Measurements from ENCODE around the gene SRSF6.
A peak's percentile ranks its signal among the peaks of the same experiment; 100 is the strongest.

The SRSF6 gene

GRCh38 chr20:43511879-43512278, 54.2 kb downstream of the SRSF6 start:
- TF ChIP-seq, protein P1, sequence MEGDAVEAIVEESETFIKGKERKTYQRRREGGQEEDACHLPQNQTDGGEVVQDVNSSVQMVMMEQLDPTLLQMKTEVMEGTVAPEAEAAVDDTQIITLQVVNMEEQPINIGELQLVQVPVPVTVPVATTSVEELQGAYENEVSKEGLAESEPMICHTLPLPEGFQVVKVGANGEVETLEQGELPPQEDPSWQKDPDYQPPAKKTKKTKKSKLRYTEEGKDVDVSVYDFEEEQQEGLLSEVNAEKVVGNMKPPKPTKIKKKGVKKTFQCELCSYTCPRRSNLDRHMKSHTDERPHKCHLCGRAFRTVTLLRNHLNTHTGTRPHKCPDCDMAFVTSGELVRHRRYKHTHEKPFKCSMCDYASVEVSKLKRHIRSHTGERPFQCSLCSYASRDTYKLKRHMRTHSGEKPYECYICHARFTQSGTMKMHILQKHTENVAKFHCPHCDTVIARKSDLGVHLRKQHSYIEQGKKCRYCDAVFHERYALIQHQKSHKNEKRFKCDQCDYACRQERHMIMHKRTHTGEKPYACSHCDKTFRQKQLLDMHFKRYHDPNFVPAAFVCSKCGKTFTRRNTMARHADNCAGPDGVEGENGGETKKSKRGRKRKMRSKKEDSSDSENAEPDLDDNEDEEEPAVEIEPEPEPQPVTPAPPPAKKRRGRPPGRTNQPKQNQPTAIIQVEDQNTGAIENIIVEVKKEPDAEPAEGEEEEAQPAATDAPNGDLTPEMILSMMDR (conservative IDR thresholded peaks at IDR 0.05; ENCODE audit: low read length) = no peak
- DNase-seq (ENCODE audit: low read depth) = no peak
- no peak overlapping the region for H3K4me3 ChIP-seq (ENCODE audit: low read length)

DNA sequence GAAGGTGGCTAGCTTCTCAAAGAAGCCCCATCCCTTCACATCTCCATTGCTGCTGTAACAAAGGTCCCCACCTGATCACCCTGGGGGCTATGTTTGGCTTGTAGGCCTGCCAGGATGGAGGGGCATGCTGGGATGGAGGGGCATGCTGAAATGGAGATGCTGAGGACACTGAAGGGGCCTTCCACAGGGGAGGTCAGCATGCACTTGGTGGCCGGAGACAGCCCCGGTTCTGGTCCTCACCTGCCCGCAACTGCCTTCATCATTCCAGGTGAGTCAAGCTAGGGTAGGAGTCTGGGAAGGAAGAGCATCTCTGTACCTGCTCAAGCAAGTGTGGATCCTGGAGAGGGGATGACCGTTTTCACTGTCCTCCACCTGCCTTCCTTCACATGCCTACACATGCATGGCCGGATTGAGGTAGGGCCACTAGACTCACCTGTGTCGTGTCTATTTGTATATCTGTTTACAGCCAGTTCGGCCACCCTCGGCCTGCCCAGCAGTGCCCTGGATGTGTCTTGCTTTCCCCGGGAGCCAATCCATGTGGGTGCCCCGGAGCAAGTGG, 55.8 kb downstream of the SRSF6 start:
- peak overlapping the region; percentile 69 for H3K4me3 ChIP-seq (ENCODE audit: low read length)

More for the DNA sequence above, 55.8 kb downstream of the SRSF6 start:
- no peak for DNase-seq (ENCODE audit: low read depth)
- TF ChIP-seq, protein P1 (conservative IDR thresholded peaks at IDR 0.05; ENCODE audit: low read length) = no peak

All from AG10803 (cell line).